ENCODE data around the gene PLPP7. TPM values are rescaled to one million over a fixed set of nuclear protein-coding genes. Genes with fewer than 3 reads are reported as not detected.

Gene PLPP7
- total RNA-seq, 1 donor from 2014 or later: 15.8 TPM

GRCh38 chr9:131272212-131272611 is 17.3 kb upstream of the PLPP7 start:
- H3K27ac ChIP-seq: peak overlapping the region in 1 of 2 donors; percentile 18
- no peak overlapping the region for H3K4me3 ChIP-seq
- intact Hi-C loops (cut with DNase I): no loop called here
- no peaks in the 10 kb centered on the region for H3K9me3 ChIP-seq
- no peaks in the 10 kb centered on the region for H3K36me3 ChIP-seq
- peaks cover 2 to 3% of the 10 kb centered on the region in 2 donors for H3K4me1 ChIP-seq
- H3K27me3 ChIP-seq: no peaks in the 10 kb centered on the region
- TF ChIP-seq, protein P1, sequence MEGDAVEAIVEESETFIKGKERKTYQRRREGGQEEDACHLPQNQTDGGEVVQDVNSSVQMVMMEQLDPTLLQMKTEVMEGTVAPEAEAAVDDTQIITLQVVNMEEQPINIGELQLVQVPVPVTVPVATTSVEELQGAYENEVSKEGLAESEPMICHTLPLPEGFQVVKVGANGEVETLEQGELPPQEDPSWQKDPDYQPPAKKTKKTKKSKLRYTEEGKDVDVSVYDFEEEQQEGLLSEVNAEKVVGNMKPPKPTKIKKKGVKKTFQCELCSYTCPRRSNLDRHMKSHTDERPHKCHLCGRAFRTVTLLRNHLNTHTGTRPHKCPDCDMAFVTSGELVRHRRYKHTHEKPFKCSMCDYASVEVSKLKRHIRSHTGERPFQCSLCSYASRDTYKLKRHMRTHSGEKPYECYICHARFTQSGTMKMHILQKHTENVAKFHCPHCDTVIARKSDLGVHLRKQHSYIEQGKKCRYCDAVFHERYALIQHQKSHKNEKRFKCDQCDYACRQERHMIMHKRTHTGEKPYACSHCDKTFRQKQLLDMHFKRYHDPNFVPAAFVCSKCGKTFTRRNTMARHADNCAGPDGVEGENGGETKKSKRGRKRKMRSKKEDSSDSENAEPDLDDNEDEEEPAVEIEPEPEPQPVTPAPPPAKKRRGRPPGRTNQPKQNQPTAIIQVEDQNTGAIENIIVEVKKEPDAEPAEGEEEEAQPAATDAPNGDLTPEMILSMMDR (IDR thresholded peaks at IDR 0.05): no peak
- DNase-seq (ENCODE audit: low spot score in 2 of 2): no peak

DNA sequence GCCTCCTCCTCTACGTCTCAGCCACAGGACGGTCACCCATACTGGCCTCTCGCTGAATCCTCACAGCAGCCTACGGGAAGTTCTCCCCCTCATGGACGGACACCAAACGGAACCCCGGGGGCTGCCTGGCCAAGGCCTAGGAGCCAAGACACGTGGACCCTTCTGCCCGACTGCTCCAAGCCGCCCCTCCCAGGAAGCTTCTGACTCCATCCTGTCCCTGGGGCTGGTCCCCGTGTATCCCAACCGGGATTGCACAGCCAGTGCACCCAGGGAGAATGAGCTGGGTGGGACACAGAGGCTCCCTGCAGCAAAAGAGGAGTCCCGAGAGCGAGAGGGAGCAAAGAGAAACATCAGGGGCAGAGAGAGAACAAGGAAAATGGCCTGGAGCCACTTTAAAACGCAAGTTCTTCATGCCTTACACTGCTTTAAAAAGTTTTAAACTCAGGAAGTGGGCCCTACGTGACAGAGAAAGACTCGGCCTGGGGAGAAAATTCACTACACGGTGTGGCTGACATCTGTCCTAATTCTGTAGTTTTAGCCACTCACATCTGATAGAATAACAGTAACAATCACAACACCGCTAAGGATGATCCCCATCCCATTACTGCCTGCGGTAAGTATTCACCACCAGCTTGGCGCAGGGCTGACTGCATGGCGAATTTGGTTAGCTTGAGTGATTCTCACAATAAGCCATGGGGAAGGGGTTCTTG is 16.2 kb upstream of the PLPP7 start:
- Histone ChIP-seq H3K27ac (peak overlapping the region; percentile 3 to 45), H3K27me3 (no peaks in the 10 kb centered on the region), H3K9me3 (no peaks in the 10 kb centered on the region), H3K36me3 (no peaks in the 10 kb centered on the region), H3K4me1 (peaks cover 2 to 7% of the 10 kb centered on the region in 2 donors), H3K4me3 (peak overlapping the region in 1 of 2 donors; percentile 98)
- intact Hi-C loops (cut with DNase I): no loop called here
- TF ChIP-seq, protein P1 (IDR thresholded peaks at IDR 0.05): no peak
- DNase-seq (ENCODE audit: low spot score in 2 of 2): no peak

DNA sequence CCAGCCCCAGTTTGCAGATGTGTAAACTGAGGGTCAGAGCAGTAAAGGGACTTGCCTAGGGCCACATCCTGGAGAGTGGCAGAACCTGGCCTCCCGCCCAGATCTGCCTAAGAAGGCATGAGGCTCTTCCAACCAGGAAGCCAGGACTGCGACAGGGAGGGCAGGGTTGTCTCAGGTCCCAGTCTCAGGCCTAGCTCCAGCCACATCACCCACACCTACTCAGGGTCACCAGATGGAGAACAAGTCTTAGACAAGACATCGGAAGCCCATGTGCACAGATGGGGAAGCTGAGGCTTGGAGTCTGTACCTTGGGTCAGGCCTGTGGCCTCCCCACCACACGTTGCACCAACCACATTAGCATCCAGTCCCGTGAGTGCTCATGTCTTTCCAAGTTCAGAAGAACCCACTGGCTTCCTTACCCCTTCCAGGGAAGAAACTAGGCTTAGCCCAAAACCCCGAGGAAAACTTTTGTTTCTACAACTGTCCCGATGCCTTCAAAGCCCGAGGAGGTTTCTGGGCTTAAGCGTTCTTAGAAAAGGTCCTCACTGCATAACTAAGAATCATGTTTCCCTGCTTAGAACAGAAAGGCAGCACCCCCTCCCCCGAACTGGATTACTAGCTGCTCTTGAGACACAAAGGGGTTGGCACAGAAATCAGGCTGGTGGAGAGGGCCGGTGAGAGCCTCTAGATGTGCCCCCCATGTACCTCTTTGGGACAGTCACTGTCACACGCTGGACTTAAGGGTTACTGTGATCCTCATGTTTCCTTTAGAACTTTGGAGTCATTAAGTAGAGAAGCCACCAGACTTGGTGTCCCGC is 15.5 kb upstream of the PLPP7 start:
- H3K4me3 ChIP-seq: peak overlapping the region; percentile 33 to 98
- TF ChIP-seq, protein P1 (IDR thresholded peaks at IDR 0.05): no peak
- intact Hi-C loops (cut with DNase I): no loop called here
- DNase-seq (ENCODE audit: low spot score in 2 of 2): no peak
- no peaks in the 10 kb centered on the region for H3K36me3 ChIP-seq
- H3K27me3 ChIP-seq: no peaks in the 10 kb centered on the region
- H3K9me3 ChIP-seq: no peaks in the 10 kb centered on the region
- H3K27ac ChIP-seq: peak overlapping the region; percentile 45 to 71
- peaks cover 2 to 7% of the 10 kb centered on the region in 2 donors for H3K4me1 ChIP-seq

DNA sequence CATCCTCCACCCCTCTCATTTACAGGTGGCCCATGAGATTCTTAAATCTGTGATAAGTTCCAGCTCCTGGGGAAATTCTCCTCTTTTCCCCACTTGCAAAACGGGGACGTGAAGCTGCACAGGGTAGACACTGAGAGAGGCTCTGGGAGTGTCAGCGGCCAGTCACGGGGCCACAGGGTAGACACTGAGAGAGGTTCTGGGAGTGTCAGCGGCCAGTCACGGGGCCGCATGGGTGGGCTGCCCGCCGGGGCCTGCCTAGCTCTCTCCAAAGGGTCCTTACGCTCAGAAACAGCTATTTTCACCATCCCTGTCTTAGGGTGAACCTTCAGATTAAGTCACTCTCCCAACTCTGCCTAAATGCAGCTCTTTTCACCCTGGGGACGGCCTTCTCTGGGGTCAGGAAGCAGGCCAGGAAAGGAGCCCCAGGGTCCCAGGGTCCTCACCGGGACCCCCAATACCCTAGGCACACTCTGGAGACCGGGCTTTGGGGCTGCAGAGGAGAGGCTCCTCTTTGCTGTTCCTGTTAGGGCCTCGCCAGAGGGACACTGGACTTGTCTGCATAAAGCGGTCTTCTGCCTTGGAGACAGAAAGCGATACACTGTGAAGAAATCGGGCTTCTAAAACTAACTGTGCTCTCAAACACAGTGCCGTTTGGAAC is 14.7 kb upstream of the PLPP7 start:
- H3K27ac ChIP-seq: peak overlapping the region; percentile 45 to 71
- TF ChIP-seq, protein P1 (IDR thresholded peaks at IDR 0.05): no peak
- H3K4me1 ChIP-seq: peaks cover 2 to 7% of the 10 kb centered on the region in 2 donors
- no peaks in the 10 kb centered on the region for H3K9me3 ChIP-seq
- H3K36me3 ChIP-seq: no peaks in the 10 kb centered on the region
- H3K27me3 ChIP-seq: no peaks in the 10 kb centered on the region
- no peak for DNase-seq (ENCODE audit: low spot score in 2 of 2)
- intact Hi-C loops (cut with DNase I): no loop called here
- peak overlapping the region; percentile 33 to 98 for H3K4me3 ChIP-seq

GRCh38 chr9:131275332-131276093 is 14.0 kb upstream of the PLPP7 start:
- intact Hi-C loops (cut with DNase I): no loop called here
- Histone ChIP-seq H3K4me1 (peaks cover 2 to 7% of the 10 kb centered on the region in 2 donors), H3K27ac (peak overlapping the region; percentile 45 to 71), H3K36me3 (no peaks in the 10 kb centered on the region), H3K27me3 (no peaks in the 10 kb centered on the region), H3K9me3 (no peaks in the 10 kb centered on the region), H3K4me3 (peak overlapping the region in 1 of 2 donors; percentile 98)
- TF ChIP-seq, protein P1 (IDR thresholded peaks at IDR 0.05): no peak
- DNase-seq (ENCODE audit: low spot score in 2 of 2): no peak

Data from ascending aorta (tissue), 2 donors.